GM19351 (cell line): Measurements from ENCODE around the gene ADGRG3.

Experiments used
- ATAC-seq: cut with Tn5 transposase; IDR thresholded peaks from one replicate; pipeline ENCODE4 v1.9.1; 2021; ENCODE audit warnings: mild to moderate bottlenecking, moderate library complexity; ENCODE audit not compliant: unreplicated experiment

Gene ADGRG3

GRCh38 chr16:57630931-57631845 lies 36.9 kb upstream of the ADGRG3 start:
- ATAC-seq: no peak

- ATAC-seq: no peak
These were observed 35.5 kb upstream of the ADGRG3 start for GRCh38 chr16:57632568-57632967.

GRCh38 chr16:57633383-57634064 lies 34.6 kb upstream of the ADGRG3 start:
- no peak for ATAC-seq

GRCh38 chr16:57634171-57634570 lies 33.9 kb upstream of the ADGRG3 start:
- no peak for ATAC-seq

- ATAC-seq: no peak
These were observed 32.6 kb upstream of the ADGRG3 start for GRCh38 chr16:57635266-57636097.

GRCh38 chr16:57636184-57636583 lies 31.9 kb upstream of the ADGRG3 start:
- no peak for ATAC-seq

GRCh38 chr16:57637020-57637419 lies 31.1 kb upstream of the ADGRG3 start:
- no peak for ATAC-seq

- no peak for ATAC-seq
These were observed 30.7 kb upstream of the ADGRG3 start for GRCh38 chr16:57637424-57637823.

GRCh38 chr16:57637965-57638364 lies 30.1 kb upstream of the ADGRG3 start:
- ATAC-seq: no peak

- ATAC-seq: no peak
These were observed 29.7 kb upstream of the ADGRG3 start for GRCh38 chr16:57638381-57638780.

- no peak for ATAC-seq
These were observed 28.8 kb upstream of the ADGRG3 start for GRCh38 chr16:57639172-57639887.

- no peak for ATAC-seq
These were observed 27.9 kb upstream of the ADGRG3 start for GRCh38 chr16:57640185-57640584.

GRCh38 chr16:57640612-57641011 lies 27.5 kb upstream of the ADGRG3 start:
- no peak for ATAC-seq

- ATAC-seq: no peak
These were observed 25.7 kb upstream of the ADGRG3 start for GRCh38 chr16:57642160-57643135.

- ATAC-seq: no peak
These were observed 24.8 kb upstream of the ADGRG3 start for GRCh38 chr16:57643147-57643874.

GRCh38 chr16:57643910-57644309 lies 24.2 kb upstream of the ADGRG3 start:
- ATAC-seq: no peak

GRCh38 chr16:57644383-57645014 lies 23.6 kb upstream of the ADGRG3 start:
- no peak for ATAC-seq

GRCh38 chr16:57645169-57645568 lies 22.9 kb upstream of the ADGRG3 start:
- ATAC-seq: no peak
